NOMO-1 (cell line): Measurements from ENCODE around the gene ITSN1.
"Not testable (repeated sequence)": the region's sequence is repeated elsewhere in the genome, so short reads cannot be mapped to it uniquely, and the experiment has no call there.

Experiments
- DNase-seq, 2 experiments: peaks; one replicate each; lab custom pipeline; 2025; ENCODE audit not compliant: unreplicated experiment in 2 of 2; lab: John Stamatoyannopoulos, UW

The ITSN1 gene

DNA sequence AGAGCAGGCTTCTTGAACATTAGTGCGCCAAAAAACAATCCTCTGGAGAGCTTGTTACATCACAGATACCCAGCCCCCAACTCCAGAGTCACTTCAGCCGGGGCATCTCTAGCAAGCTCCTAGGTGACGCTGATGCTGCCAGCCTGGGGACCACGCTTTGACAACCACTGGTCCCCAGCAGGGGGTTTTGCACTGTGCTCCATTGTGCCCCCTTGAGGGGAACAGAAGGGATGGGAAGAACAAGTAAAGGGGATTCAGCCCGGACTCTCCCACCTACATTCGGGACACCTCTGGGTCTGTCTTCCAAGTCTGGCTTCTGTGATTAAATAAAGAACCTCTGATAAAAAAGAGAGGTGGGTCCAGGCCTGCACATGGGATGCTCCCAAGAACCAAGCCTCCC, 212.9 kb downstream of the ITSN1 start:
- no peak for DNase-seq

- no peak for DNase-seq
Measured at GRCh38 chr21:33856893-33857527, 214.7 kb downstream of the ITSN1 start.

- no peak for DNase-seq
Measured at GRCh38 chr21:33857846-33858666, 215.8 kb downstream of the ITSN1 start.

- DNase-seq: no peak
Measured at GRCh38 chr21:33858667-33859372, 216.5 kb downstream of the ITSN1 start.

- DNase-seq: no peak
Measured at GRCh38 chr21:33859373-33860102, 217.2 kb downstream of the ITSN1 start.

- no peak for DNase-seq
Measured at GRCh38 chr21:33860332-33860879, 218.1 kb downstream of the ITSN1 start.

GRCh38 chr21:33861125-33861524, 218.8 kb downstream of the ITSN1 start:
- no peak for DNase-seq

DNA sequence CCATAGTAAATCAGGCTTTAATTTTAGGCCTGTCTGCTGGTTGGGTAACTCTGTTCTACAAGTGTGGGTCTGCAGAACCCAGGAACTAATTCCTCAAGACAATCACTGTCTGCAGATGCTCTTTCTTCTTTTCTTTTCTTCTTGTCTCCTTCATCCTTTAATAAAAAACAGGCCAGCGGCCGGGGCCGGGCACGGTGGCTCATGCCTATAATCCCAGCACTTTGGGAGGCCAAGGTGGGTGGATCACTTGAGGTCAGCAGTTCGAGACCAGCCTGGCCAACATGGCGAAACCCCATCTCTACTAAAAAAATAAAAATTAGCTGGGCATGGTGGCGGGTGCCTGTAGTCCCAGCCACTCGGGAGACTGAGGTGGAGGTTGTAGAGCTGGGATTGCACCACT, 220.9 kb downstream of the ITSN1 start:
- DNase-seq: not testable (repeated sequence)

DNA sequence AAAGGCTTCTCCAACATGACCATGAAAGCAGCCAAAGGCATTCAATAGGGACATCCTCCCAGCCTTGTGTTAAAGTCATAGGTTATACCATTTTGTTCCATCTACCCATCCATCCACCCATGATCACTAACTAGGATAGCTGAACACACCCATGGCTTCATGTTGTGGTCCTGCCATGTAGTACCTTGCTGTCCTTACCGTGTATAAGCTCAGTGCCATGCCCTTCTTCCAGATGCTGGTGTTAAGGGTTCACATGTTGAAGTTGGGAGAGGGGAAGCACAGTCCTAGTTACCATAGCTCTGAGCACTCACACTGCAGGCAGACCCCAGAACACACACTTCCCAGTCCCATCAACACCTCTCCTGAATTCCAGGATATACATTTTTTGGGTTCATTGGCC, 221.8 kb downstream of the ITSN1 start:
- no peak for DNase-seq

GRCh38 chr21:33865176-33865575, 222.9 kb downstream of the ITSN1 start:
- DNase-seq: no peak

DNA sequence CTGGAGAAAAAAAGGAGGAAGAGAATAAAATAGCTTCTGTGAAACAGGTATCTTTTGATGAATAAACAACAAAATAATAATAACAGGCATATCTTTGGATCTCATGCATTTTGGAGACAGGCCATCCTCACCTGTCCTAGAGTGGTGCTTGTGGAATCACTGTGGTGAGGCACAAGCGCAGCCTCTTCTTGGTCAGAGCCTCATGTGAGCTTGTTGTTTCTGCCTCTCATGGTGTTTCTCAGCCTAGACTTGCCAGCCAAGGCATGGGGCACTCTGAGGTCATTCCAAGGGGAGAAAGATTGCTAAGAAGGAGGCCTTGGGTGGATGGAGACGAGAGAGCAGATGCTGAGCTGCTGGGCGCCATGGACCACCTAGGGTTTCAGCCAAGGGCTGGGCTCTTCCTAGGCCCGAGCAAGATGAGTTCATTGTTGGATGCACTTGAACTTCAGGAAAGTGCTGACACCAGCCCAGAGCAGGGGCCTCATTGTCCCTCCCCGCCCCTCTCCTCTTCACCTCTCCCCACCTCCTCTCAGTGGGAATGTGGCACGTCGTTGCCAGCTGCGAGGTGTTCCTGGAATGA, 223.8 kb downstream of the ITSN1 start:
- DNase-seq: no peak

GRCh38 chr21:33866826-33867225, 224.5 kb downstream of the ITSN1 start:
- no peak for DNase-seq

GRCh38 chr21:33867868-33868267, 225.6 kb downstream of the ITSN1 start:
- DNase-seq: not testable (repeated sequence)

DNA sequence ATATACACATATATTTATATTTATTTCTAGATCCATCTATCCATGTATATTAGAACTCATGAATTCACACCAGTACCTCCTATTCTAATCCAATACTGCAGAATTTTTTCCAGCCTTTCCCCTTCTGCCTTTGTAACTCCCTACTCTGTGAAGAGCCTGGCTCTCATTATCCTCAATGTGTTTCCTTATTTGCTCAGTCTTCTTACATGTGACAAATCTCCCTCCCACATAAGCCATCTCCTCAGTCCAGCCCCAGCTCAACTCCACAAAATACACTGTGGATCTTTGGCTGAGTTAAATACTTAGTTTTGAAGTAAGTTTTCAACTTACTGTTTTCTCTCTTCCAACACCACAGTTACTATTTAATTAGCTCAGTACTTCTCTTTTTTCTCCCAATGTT, 227.6 kb downstream of the ITSN1 start:
- no peak for DNase-seq

DNA sequence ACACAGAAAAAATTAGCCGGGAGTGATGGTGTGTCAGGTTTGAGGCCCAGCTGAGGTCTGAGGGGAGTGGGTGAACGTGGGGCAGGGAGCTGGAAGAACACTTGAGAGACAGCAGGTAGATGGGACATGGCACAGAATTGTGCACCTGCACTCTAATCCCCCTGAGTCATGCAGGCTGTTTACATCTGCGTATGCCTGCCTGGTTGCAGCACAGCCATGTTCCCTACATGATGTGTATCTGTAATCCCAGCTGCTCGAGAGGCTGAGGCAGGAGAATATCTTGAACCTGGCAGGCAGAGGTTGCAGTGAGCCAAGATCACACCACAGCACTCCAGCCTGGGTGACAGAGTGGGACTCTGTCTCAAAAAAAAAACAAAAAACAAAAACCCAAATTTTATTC, 228.5 kb downstream of the ITSN1 start:
- DNase-seq: no peak

DNA sequence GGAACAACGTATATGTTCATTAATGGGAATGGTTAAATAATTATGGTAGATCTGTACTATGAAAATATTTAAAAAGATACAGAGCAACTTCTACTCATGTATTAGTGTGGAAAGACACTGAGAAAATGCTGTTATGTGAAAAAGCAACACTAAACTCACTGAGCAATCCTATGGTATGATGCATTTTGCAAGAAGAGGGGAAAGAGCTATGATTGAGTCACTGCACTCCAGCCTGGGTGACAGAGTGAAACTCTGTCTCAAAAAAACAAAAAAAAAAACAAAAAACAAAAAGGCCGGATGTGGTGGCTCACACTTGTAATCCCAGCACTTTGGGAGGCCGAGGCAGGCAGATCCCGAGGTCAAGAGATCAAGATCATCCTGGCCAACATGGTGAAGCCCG, 228.9 kb downstream of the ITSN1 start:
- no peak for DNase-seq

- DNase-seq: no peak
Measured at GRCh38 chr21:33872881-33873515, 230.7 kb downstream of the ITSN1 start.

GRCh38 chr21:33874161-33874560, 231.9 kb downstream of the ITSN1 start:
- no peak for DNase-seq

GRCh38 chr21:33875026-33875695, 232.9 kb downstream of the ITSN1 start:
- no peak for DNase-seq
